GM12865 (cell line): ENCODE data around the gene MDM1.

Source experiments
- DNase-seq: peaks from one replicate; pipeline ENCODE4 v3.0.0; 2010; ENCODE audit warnings: low read depth
- H3K4me3 ChIP-seq: 2 replicates; pipeline ENCODE4 v1.5.1; 2011; ENCODE audit warnings: mild to moderate bottlenecking, low read depth, low read length, control low read depth
- TF ChIP-seq, protein P1 (sequence below): IDR thresholded peaks from 2 replicates; pipeline ENCODE4 v1.5.1; 2011; ENCODE audit warnings: low read length, control low read depth, low read depth, inconsistent platforms; ENCODE audit not compliant: insufficient read depth; ENCODE audit errors: missing control alignments

Gene MDM1

DNA sequence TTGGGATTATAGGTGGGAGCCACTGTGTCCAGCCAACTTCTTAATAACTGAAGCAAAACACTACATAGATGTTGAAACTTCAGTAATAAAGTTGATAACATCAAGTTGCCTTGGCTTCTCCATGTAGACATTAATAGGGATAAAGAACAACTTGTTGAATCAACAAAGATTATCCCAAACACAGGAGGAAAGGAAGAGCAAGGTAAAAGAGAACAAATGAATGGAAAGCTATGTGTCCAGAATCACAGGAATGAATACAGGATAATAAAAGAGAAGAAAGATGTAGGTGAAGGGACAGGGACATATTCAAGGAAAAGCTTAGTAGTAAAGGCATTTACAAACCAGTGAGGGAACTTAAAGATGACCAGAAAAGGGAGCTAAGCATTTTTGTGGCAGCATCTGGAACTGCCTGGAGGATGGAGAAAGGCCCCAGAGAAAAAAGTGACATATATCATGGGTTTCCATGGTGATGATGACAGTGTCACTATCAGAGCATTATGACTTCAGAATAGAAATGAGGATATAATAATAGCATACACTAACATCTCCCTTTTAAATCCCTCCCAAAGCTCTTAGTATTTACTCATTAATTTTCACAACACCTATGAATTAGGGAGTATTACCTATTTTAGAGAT lies 24.0 kb upstream of the MDM1 start:
- H3K4me3 ChIP-seq = no peak overlapping the region
- TF ChIP-seq, protein P1, sequence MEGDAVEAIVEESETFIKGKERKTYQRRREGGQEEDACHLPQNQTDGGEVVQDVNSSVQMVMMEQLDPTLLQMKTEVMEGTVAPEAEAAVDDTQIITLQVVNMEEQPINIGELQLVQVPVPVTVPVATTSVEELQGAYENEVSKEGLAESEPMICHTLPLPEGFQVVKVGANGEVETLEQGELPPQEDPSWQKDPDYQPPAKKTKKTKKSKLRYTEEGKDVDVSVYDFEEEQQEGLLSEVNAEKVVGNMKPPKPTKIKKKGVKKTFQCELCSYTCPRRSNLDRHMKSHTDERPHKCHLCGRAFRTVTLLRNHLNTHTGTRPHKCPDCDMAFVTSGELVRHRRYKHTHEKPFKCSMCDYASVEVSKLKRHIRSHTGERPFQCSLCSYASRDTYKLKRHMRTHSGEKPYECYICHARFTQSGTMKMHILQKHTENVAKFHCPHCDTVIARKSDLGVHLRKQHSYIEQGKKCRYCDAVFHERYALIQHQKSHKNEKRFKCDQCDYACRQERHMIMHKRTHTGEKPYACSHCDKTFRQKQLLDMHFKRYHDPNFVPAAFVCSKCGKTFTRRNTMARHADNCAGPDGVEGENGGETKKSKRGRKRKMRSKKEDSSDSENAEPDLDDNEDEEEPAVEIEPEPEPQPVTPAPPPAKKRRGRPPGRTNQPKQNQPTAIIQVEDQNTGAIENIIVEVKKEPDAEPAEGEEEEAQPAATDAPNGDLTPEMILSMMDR = no peak
- no peak for DNase-seq

DNA sequence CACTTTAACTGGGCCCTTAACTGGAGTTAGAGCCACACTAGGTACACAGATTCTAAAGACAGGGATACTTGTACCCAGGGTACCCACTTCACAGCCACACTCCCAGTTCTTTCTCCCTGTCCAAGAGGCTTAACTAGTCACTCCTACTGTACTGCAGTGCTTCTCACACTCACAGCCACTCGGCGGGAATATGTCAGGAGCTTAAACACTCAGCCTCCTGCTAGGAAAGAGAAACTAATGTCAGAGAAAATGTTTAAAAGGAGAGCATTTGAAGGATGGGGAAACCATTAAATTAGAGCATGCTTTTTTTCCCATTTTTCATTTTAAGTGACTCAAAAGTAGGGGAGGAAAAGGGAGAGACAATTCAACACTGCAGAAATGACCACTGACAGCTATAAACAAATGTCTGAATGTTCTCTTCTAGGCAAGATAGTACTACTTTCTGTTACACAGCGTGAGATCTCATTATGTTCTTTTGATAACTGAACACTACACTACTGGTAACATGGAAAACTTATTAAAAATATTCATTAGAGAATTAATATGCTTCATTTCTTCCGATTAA lies 22.9 kb upstream of the MDM1 start:
- DNase-seq = no peak
- TF ChIP-seq, protein P1 = no peak
- no peak overlapping the region for H3K4me3 ChIP-seq

DNA sequence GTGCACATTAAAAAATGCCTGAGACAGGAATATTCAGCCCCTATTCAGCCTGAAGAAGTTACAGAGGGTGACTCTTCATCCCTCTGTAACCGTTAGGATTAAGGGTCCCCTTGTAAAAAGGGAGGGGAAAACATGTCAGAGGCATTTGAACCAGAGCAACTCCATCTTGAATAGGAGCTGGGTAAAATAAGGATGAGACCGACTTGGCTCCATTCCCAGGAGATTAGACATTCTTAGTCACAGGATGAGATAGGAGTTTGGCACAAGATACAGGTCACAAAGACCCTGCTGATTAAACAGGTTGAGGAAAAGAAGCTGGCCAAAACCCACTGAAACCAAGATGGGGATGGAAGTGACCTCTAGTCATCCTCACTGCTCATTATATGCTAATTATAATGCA lies 19.9 kb upstream of the MDM1 start:
- TF ChIP-seq, protein P1 = no peak
- DNase-seq = no peak
- H3K4me3 ChIP-seq = no peak overlapping the region

DNA sequence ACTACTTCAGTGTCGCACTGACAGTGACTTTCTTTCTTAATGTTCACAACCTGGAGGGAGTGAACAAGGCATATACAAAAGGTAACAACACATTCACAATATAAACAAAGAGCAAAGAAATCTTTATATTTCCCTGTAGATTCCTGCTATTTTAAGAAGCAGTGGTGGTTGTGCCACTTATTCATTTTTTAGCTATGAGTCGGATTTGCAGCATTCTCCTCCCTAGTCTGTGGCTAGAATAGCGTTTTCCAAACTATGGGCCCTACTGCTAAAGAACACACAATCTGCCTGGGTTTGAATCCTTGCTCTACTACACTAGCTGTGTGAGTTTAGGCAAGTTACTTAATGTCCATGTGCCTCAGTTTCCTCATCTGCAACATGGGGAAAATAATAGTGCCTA lies 18.6 kb upstream of the MDM1 start:
- DNase-seq = no peak
- no peak overlapping the region for H3K4me3 ChIP-seq
- TF ChIP-seq, protein P1 = no peak

DNA sequence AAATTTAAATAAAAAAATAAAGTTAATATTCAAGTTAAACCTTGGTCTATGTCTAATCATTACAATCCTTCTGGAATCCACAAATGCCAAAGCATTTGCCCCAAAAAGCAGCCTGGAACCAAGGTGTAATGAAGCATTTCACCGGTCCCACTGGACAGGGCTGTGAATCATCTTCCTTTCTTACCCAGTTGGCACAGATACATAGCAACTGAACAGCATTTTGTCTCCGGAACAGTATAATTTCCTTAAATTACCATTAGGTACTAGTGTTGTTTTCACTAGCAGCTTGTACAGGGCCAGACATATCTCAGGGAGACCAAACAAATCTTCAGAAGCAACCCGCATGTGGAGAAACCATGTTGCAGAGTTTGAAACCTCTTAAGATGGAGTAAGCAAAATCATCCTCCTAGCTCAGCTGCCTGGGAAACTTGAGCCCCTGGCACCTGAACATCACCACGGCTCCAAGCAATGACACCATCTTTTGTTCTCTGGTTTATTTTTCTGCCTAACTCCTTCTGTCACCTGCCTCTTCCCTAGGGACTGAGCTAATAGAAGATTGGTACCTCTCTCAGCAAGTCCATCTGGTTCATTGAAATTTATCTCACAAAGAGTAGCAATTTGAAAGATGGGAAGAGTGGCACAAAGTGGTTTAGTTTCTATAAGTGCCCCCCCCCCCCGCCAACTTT lies 17.9 kb upstream of the MDM1 start:
- no peak for DNase-seq
- TF ChIP-seq, protein P1 = no peak
- H3K4me3 ChIP-seq = no peak overlapping the region

DNA sequence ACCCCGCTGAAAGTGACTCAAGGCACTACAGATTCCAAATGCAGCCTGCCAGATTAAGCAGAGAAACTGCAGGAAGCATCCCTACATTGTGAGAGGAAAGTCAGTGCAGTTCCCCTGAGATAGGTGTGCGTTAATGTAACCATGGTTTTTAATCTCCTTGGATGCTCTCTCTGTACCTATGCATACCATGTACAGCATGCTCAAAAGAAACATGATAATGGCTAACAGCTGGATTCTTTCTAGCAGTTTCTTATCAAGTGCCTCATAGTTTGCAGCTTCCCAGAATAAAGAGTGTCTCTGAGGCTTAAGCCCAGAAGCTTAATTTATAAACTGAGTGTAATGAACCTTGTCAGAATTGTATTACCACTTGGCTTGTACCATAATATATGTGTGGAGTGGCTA lies 17.1 kb upstream of the MDM1 start:
- TF ChIP-seq, protein P1 = no peak
- DNase-seq = no peak
- no peak overlapping the region for H3K4me3 ChIP-seq
